HCT116 (cell line): ENCODE data around the gene FOXQ1. TPM values are rescaled to one million over a fixed set of nuclear protein-coding genes. Genes with fewer than 3 reads are reported as not detected.

ENCODE experiments used
- ATAC-seq: fragments of 200-7000 bp; cut with Tn5 transposase; 2 replicates; pipeline ENCODE4 v1.9.1; 2020; ENCODE audit warnings: mild to moderate bottlenecking, moderate library complexity
- Bru-seq: library from RNA; stranded (reverse); fragments of 400-500 nt; gene quantifications from one replicate; lab custom pipeline; 2021; lab: Mats Ljungman, UMichigan
- BruChase-seq, 2 experiments: library from RNA; stranded (reverse); fragments of 400-500 nt; gene quantifications; one replicate each; lab custom pipeline; 2021; lab: Mats Ljungman, UMichigan
- BruUV-seq: library from RNA; stranded (reverse); fragments of 400-500 nt; replicated peaks from 2 replicates; lab custom pipeline; 2021; lab: Mats Ljungman, UMichigan
- CTCF ChIA-PET: fragments of 300-600 bp; sonication (Branson Sonifier 250); formaldehyde crosslinking; loops from one replicate; lab custom pipeline; 2021; ENCODE audit warnings: antibody characterized with exemption; lab: Charles Lee
- POLR2A ChIA-PET: fragments of 300-600, 350-600 bp; sonication (Branson Sonifier 250); formaldehyde crosslinking; loops from one replicate; lab custom pipeline; 2021; ENCODE audit warnings: antibody characterized with exemption; lab: Charles Lee
- RAD21 ChIA-PET, 2 experiments: fragments of 300-600 bp; sonication (Branson Sonifier 250); formaldehyde crosslinking; loops; one replicate each; lab custom pipeline; 2023; ENCODE audit warnings: low total read pairs in 2 of 2; ENCODE audit not compliant: uncharacterized antibody in 2 of 2, unreplicated experiment in 2 of 2, low non-redundant PET in 1 of 2; lab: Charles Lee
- DNase-seq: peaks from one replicate; pipeline ENCODE4 v3.0.0-alpha.2; 2010; ENCODE audit warnings: low read depth, low spot score
- H2AFZ ChIP-seq: fragments of 200-600 bp; shearing (Covaris generic), sonication (generic); 2 replicates; pipeline ENCODE4 v1.6.1; 2017; ENCODE audit warnings: low read depth, mixed run types, mixed read lengths, antibody characterized with exemption, low read length; ENCODE audit not compliant: poor library complexity, severe bottlenecking
- H3K27ac ChIP-seq: 2 replicates; pipeline ENCODE4 v1.5.1; 2012; ENCODE audit warnings: low read depth, low read length
- H3K27me3 ChIP-seq: fragments of 200-600 bp; sonication (generic); 2 replicates; pipeline ENCODE4 v1.6.1; 2016; ENCODE audit warnings: mixed run types, low read length, mixed read lengths; ENCODE audit not compliant: insufficient read depth
- H3K36me3 ChIP-seq, 2 experiments: fragments of 200-500 bp in 1 of 2; fragments of 200-600 bp in 1 of 2; sonication (Bioruptor generic) in 1 of 2; sonication (generic) in 1 of 2; 2 replicates each; pipeline versions ENCODE4 v1.5.1 to v1.6.1; 2014 to 2016; ENCODE audit warnings: low read length in 2 of 2, inconsistent platforms in 1 of 2, mixed read lengths in 1 of 2, mixed run types in 1 of 2; ENCODE audit not compliant: insufficient read depth in 2 of 2, control insufficient read depth in 1 of 2
- H3K4me1 ChIP-seq, 2 experiments: fragments of 200-600 bp in 1 of 2; sonication (generic) in 1 of 2; 2 replicates each; pipeline versions ENCODE4 v1.5.1 to v1.6.1; 2012 to 2017; ENCODE audit warnings: low read length in 2 of 2, inconsistent platforms in 1 of 2, mild to moderate bottlenecking in 1 of 2, mixed read lengths in 1 of 2, mixed run types in 1 of 2, moderate library complexity in 1 of 2; ENCODE audit not compliant: insufficient read depth in 2 of 2, control insufficient read depth in 1 of 2
- H3K4me2 ChIP-seq: fragments of 200-600 bp; sonication (generic); 2 replicates; pipeline ENCODE4 v1.6.1; 2017; ENCODE audit warnings: mixed run types, low read length, mixed read lengths
- H3K4me3 ChIP-seq, 2 experiments: fragments of 200-600 bp in 1 of 2; sonication (generic) in 1 of 2; replicated peaks in 1 of 2; 2 replicates each; pipeline ENCODE4 v1.5.1; 2011 to 2016; ENCODE audit warnings: low read length in 2 of 2, control low read depth in 1 of 2, low read depth in 1 of 2, mild to moderate bottlenecking in 1 of 2, mixed read lengths in 1 of 2, mixed run types in 1 of 2
- H3K79me2 ChIP-seq: fragments of 200-600 bp; sonication (generic); 2 replicates; pipeline ENCODE4 v1.6.1; 2017; ENCODE audit warnings: mild to moderate bottlenecking, mixed run types, low read length, moderate library complexity, mixed read lengths; ENCODE audit not compliant: insufficient read depth
- H3K9ac ChIP-seq: fragments of 200-600 bp; sonication (generic); 2 replicates; pipeline ENCODE4 v1.6.1; 2016; ENCODE audit warnings: low read length, mixed read lengths
- H3K9me2 ChIP-seq: fragments of 200-600 bp; sonication (generic), shearing (Covaris generic); 2 replicates; pipeline ENCODE4 v1.6.1; 2017; ENCODE audit warnings: mixed run types, mild to moderate bottlenecking, moderate library complexity; ENCODE audit not compliant: insufficient read depth
- H3K9me3 ChIP-seq, 2 experiments: fragments of 200-500 bp in 1 of 2; fragments of 200-600 bp in 1 of 2; sonication (Bioruptor generic) in 1 of 2; sonication (generic) in 1 of 2; 2 replicates each; pipeline ENCODE4 v1.6.1; 2014 to 2017; ENCODE audit warnings: low read length in 2 of 2, mixed read lengths in 2 of 2, inconsistent platforms in 1 of 2, low read depth in 1 of 2, mild to moderate bottlenecking in 1 of 2, mixed run types in 1 of 2, moderate library complexity in 1 of 2; ENCODE audit not compliant: control insufficient read depth in 1 of 2, insufficient read depth in 1 of 2
- H4K20me1 ChIP-seq: fragments of 200-600 bp; sonication (generic), shearing (Covaris generic); 2 replicates; pipeline ENCODE4 v1.6.1; 2017; ENCODE audit warnings: mixed run types, mild to moderate bottlenecking, moderate library complexity; ENCODE audit not compliant: insufficient read depth
- CEBPB ChIP-seq: IDR thresholded peaks from 2 replicates; pipeline ENCODE4 v1.6.1; 2012; ENCODE audit warnings: low read depth
- ELF1 ChIP-seq: IDR thresholded peaks from 2 replicates; pipeline ENCODE4 v1.6.1; 2012; ENCODE audit warnings: low read depth, borderline replicate concordance
- JUND ChIP-seq: IDR thresholded peaks from 2 replicates; pipeline ENCODE4 v1.6.1; 2012
- SIN3A ChIP-seq: IDR thresholded peaks from 2 replicates; pipeline ENCODE4 v1.6.1; 2012; ENCODE audit warnings: low read depth
- SRF ChIP-seq: IDR thresholded peaks from 2 replicates; pipeline ENCODE4 v1.6.1; 2012; ENCODE audit warnings: low read depth
- ZFX ChIP-seq: fragments of 450-650 bp; IDR thresholded peaks from 2 replicates; pipeline ENCODE4 v1.6.1; 2017
- intact Hi-C: fragments of 100-400 bp; cut with micrococcal nuclease; formaldehyde crosslinking; loops from 2 replicates; pipeline ENCODE4 v1.10.0; 2022
- long read RNA-seq: library from polyadenylated mRNA; unstranded; transcript quantifications from one replicate; pipeline ENCODE4 v2.0.0, GENCODE V29; 2021; ENCODE audit not compliant: unreplicated experiment
- polyA plus RNA-seq: library from polyadenylated mRNA; unstranded; fragments of >200 nt; gene quantifications from 2 replicates; pipeline ENCODE4 v1.2.1, GENCODE V29; 2012; ENCODE audit warnings: missing spikeins
- total RNA-seq: library from RNA; stranded (reverse); gene quantifications from one replicate; pipeline ENCODE4 v1.2.1, GENCODE V29; 2021; ENCODE audit not compliant: unreplicated experiment
- TF ChIP-seq, protein P1 (sequence below): IDR thresholded peaks from 2 replicates; pipeline ENCODE4 v1.6.1; 2012
- TF ChIP-seq, protein P2 (sequence below): IDR thresholded peaks from 2 replicates; pipeline ENCODE4 v1.6.1; 2012

FOXQ1 gene, protein sequence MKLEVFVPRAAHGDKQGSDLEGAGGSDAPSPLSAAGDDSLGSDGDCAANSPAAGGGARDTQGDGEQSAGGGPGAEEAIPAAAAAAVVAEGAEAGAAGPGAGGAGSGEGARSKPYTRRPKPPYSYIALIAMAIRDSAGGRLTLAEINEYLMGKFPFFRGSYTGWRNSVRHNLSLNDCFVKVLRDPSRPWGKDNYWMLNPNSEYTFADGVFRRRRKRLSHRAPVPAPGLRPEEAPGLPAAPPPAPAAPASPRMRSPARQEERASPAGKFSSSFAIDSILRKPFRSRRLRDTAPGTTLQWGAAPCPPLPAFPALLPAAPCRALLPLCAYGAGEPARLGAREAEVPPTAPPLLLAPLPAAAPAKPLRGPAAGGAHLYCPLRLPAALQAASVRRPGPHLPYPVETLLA
- 0.42 TPM for total RNA-seq
- polyA plus RNA-seq: 0.20 and 0.62 TPM in 2 replicates
- percentile 27 among the genes with signal in this experiment for Bru-seq, nascent RNA
- BruChase-seq, experiment 1, labeled RNA remaining after a 6-hour chase: percentile 12 among the genes with signal in this experiment
- percentile 35 among the genes with signal in this experiment for BruChase-seq, experiment 2, labeled RNA remaining after a 2-hour chase
- long read RNA-seq: 0 reads

DNA sequence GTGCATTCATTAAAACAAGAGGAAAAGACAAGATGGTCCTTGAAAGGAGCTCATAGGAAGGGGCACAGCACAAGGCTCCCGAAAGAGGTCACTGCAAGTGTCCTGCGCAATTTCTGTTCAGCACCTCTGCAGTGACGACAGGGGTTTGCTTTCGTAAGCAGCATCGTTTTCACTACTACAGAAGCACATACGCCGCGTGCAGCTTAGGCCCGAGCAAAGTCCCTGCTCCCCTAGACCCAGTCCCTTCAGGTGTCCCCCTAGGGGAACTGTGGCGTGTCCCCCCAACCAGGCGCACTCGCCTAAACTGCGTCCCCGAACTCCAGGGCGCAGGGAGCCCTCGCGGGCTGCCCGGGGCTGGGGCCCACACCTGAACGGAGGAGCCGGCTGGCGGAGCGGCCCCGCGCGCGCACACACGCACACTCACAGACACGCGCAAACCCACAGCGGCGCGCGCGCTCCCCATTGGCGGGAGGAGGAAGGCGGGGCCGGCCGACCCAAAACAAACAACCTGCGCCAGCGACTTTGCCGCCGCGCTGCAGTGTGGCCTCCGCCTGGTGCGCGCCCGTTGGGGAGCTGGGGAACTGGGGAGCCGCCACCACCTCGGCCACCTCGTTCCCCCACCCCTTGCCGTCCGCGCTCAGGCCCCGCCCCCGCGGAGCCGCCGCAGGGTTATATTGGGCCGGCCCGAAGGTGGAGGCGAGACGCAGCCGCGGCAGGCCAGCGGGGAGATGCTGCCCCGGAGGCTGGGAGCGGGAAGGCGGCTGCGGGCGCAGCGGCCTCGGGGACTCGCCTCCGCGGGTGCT, at the start of gene FOXQ1:
Gene FOXQ1, plus strand, starts transcription at position 699 of the 803 bp plus-strand sequence. CDS start 607 bp downstream, outside the sequence.
- no peaks in the 10 kb centered on the region for H3K9me2 ChIP-seq
- H3K27ac ChIP-seq: no peak within 1 kb of the TSS
- H3K79me2 ChIP-seq: no peaks in the 10 kb centered on the region
- peak within 1 kb of the TSS; percentile 27 to 54 for H3K4me3 ChIP-seq
- ChIA-PET CTCF (interaction anchor here (1.1 kb wide), 1 partner anchor 113 kb away, joined by 3 read pairs; no protein-coding TSS in a partner anchor), POLR2A (no interaction called here), RAD21 (no interaction called here)
- no peak within 1 kb of the TSS for H3K9ac ChIP-seq
- H3K4me2 ChIP-seq: peak within 1 kb of the TSS; percentile 96
- no peaks in the 10 kb centered on the region; the same call in 1 of the 2 replicates for H3K27me3 ChIP-seq
- H3K36me3 ChIP-seq: no peaks in the 10 kb centered on the region
- no peaks in the 10 kb centered on the region for H4K20me1 ChIP-seq
- H3K4me1 ChIP-seq: peaks cover 11 to 28% of the 10 kb centered on the region in 2 experiments; a peak in 3 of 4 replicates
- ATAC-seq (peak; percentile 60), DNase-seq (peak; percentile 21)
- H2AFZ ChIP-seq: peak within 1 kb of the TSS; percentile 90
- intact Hi-C loops: no loop called here
- no peaks in the 10 kb centered on the region for H3K9me3 ChIP-seq
- BruUV-seq: no TSS peak
- TF ChIP-seq, protein P1, sequence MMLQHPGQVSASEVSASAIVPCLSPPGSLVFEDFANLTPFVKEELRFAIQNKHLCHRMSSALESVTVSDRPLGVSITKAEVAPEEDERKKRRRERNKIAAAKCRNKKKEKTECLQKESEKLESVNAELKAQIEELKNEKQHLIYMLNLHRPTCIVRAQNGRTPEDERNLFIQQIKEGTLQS: no peak
- TF ChIP-seq, protein P2, sequence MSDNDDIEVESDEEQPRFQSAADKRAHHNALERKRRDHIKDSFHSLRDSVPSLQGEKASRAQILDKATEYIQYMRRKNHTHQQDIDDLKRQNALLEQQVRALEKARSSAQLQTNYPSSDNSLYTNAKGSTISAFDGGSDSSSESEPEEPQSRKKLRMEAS: peak; percentile 44

DNA sequence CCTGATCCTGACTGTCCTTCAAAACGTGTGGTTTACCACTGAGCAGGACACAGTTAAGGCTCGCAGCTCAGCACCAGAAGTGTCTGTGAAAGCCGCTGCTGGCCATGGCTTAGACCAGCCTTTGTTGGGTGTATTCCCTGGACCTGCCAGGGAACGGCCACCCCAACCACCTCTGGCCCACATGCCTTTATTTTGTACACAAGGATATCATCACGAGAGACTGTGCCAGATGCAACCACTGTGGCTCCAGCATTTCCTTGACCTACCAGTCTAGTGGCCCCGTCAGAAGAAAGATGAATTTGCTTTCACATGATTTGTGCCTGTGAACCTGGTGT, 49.2 kb upstream of the FOXQ1 start:
- Histone ChIP-seq H2AFZ (no peak overlapping the region), H3K9me3 (no peaks in the 10 kb centered on the region), H3K27me3 (no peaks in the 10 kb centered on the region), H3K27ac (no peak overlapping the region), H3K4me3 (no peak overlapping the region), H3K9ac (no peak overlapping the region), H3K9me2 (no peaks in the 10 kb centered on the region)
- DNase-seq: no peak
- ChIA-PET CTCF (no interaction called here), POLR2A (no interaction called here)
- TF ChIP-seq CEBPB (no peak), SRF (no peak), ELF1 (no peak), JUND (no peak), ZFX (no peak), SIN3A (no peak)
- TF ChIP-seq, all 23 proteins: peak for 0
- Histone ChIP-seq H3K36me3 (no peaks in the 10 kb centered on the region), H3K4me2 (no peak overlapping the region), H4K20me1 (no peaks in the 10 kb centered on the region), H3K4me1 (no peaks in the 10 kb centered on the region), H3K79me2 (no peaks in the 10 kb centered on the region)
- no peak for ATAC-seq
- RAD21 ChIA-PET: no interaction called here
- no TSS peak for BruUV-seq
- intact Hi-C loops: no loop called here
